C4-2B (cell line): ENCODE results near the gene ZFP62.
"Not testable (repeated sequence)": the region's sequence is repeated elsewhere in the genome, so short reads cannot be mapped to it uniquely, and the experiment has no call there.

Experiments used
- H3K27ac ChIP-seq: fragments of 450-650 bp; 2 replicates; pipeline ENCODE4 v1.5.1; 2017
- ZFX ChIP-seq: fragments of 450-650 bp; IDR thresholded peaks from 2 replicates; pipeline ENCODE4 v1.6.1; 2017
- TF ChIP-seq, protein P1 (sequence below): fragments of 450-650 bp; conservative IDR thresholded peaks from 2 replicates; pipeline ENCODE4 v1.5.1; 2017; ENCODE audit warnings: mild to moderate bottlenecking

The ZFP62 gene

DNA sequence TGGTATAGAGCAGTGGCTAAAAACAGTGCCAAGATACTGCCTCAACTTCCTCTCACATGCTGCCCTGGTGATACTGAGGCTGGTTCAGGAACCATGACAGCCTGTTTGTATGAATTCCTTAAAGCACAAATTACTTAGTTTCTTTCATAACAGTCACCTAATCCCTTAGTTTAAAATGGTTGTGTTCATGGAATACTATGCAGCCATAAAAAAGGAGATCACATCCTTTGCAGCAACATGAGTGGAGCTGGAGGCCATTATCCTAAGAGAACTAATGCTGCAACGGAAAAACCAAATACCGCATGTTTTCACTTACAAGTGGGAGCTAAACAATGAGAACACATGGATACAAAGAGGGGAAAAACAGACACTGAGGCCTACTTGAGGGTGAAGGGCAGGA, 21.8 kb downstream of the ZFP62 start:
- no peak overlapping the region for H3K27ac ChIP-seq
- no peak for TF ChIP-seq ZFX
- TF ChIP-seq, protein P1, sequence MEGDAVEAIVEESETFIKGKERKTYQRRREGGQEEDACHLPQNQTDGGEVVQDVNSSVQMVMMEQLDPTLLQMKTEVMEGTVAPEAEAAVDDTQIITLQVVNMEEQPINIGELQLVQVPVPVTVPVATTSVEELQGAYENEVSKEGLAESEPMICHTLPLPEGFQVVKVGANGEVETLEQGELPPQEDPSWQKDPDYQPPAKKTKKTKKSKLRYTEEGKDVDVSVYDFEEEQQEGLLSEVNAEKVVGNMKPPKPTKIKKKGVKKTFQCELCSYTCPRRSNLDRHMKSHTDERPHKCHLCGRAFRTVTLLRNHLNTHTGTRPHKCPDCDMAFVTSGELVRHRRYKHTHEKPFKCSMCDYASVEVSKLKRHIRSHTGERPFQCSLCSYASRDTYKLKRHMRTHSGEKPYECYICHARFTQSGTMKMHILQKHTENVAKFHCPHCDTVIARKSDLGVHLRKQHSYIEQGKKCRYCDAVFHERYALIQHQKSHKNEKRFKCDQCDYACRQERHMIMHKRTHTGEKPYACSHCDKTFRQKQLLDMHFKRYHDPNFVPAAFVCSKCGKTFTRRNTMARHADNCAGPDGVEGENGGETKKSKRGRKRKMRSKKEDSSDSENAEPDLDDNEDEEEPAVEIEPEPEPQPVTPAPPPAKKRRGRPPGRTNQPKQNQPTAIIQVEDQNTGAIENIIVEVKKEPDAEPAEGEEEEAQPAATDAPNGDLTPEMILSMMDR, result no peak

DNA sequence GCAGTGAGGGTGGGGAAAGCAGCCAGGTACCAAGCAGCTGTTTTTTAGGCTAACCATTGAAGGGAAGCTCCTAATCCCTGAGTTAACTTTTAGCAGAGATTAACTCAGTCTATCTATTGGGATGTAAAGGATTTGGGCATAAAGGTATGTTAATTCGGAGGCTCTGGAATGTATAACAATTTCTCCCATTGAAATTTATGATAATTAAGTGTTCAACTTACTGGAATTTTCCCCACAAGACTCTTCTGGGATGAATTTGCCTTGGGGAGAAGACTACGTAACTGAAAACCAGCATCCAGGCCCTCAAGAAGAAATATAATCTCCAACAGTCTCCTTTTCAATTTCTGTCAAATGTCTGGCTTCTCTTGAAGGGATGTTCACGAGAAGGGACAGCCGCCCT, 23.6 kb downstream of the ZFP62 start:
- no peak for TF ChIP-seq ZFX
- TF ChIP-seq, protein P1, result no peak
- no peak overlapping the region for H3K27ac ChIP-seq

DNA sequence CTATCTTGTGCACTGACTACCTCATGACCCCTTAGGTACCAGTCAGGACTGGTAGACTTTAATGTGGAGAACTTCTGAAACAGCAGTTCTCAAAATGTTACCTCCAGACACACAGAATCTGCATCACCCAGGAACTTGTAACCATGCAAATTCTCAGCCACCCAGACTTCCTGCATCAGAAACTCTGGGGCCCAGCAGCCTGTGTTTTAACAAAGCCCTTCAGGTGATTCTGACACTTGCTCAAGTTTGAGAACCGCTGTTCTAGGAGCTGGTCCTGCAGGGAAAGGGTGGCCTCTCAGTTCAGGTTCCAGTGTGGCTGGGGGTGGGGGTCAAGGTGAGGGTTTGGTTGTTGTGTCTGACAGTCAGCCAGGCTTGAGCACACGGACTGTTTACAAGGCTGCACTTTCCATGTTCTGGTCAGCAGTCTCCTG, 28.4 kb downstream of the ZFP62 start:
- TF ChIP-seq ZFX, result no peak
- TF ChIP-seq, protein P1, result no peak
- H3K27ac ChIP-seq, result no peak overlapping the region

DNA sequence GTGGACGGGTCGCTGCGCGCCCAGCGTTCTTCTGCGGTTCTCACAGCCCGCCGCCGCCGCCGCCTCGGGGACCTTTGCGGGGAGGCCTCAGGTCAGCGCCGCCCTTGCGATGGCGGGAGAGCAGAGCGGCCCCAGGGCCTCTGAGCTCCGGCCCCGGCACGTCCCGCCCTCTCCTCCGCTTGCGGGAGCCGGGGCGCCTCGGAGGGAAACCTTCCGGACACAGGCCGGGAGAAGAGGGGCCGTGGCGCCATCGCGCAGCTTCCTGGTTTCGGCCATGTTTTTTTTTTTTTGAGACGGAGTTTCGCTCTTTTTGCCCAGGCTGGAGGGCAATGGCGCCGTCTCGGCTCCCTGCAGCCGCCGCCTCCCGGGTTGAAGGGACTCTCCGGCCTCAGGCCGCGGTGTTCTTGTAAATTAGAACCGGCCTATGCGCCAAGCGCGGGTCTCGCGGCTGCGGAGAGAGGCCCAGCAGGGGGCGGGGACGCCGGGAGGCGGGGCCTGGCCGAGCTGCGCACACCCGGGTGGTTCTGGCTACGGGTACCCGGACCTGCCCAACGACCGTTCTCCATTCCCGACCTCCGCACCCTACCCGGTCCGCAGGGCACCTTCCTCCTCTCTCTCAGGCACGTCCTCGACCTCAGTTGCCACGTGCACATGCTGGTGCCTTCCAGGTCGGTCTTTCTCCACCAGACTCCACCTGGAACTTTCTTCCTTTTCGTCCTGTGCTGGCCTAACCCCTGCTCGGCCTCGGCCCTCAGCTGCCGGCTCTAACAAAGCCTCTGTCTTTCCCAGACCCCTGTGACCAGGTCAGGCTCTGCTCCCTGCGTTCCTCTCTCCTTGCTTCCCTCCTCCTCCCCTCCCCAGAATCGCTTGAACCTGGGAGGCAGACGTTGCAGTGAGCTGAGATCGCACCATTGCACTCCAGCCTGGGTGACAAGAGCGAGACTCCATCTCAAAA, 29.7 kb downstream of the ZFP62 start:
- peak overlapping the region; percentile 93 for H3K27ac ChIP-seq
- TF ChIP-seq, protein P1, result no peak
- TF ChIP-seq ZFX, result peak; percentile 83

DNA sequence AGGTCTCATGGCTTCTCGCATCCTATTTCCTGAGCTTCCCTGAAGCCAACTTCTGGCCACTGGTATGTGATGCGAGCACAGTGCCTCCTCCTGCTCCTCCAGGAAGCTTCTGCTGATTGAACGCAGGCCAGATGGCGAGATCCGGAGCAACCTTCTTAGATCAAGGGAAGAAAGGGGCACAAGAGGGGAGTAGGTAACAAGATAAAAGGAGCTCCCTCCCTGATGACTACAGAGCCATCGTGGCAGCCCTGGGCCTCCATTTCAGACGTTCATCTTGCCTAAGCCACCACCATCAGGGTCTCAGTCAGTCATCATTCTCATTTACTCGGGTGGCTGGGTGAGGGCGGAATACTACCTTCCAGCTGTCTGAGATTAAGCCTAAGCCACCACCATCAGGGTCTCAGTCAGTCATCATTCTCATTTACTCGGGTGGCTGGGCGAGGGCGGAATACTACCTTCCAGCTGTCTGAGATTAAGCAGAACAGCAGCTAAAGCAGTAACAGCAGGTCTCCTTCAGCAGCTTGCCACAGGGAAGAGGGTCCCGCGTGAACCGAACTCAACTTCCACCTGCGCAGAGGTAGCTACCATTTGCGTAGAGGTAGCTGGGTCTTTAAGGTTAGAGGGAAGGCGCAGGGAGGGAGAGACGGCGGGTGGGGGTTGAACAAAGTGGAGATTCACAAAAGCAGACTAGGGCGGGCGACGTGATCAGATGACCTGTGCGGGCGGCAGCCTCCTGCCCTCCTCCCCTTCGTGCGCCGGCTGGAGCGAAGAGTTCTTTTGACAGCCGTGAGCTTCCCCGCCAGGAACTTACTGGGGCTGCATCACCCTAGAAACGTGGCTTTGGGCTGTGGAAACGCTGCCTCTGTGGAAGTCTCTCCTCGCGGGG, 30.6 kb downstream of the ZFP62 start:
- peak overlapping the region; percentile 93 for H3K27ac ChIP-seq
- TF ChIP-seq, protein P1, result no peak
- TF ChIP-seq ZFX, result no peak

DNA sequence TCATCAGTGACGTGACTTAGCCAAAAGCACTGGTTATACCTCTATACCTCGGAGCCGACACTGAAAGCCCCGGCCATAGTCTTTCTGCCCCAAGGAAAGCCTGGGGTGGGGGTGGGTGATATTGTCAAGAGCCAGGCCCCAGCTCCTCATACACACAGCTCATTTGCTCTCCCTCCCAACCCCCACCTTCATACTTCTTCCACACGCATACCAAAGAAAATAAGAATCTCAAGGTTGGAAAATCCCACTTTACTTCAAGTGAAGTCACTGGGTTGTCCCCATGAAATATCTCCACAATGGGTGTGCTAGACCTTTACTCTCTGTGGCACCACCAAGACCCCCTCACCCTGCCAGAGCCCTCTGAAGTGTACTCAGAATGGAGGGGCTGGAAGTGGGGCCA, 31.4 kb downstream of the ZFP62 start:
- TF ChIP-seq ZFX, result no peak
- TF ChIP-seq, protein P1, result no peak
- H3K27ac ChIP-seq, result peak overlapping the region; percentile 93; the same call in 1 of the 2 replicates

DNA sequence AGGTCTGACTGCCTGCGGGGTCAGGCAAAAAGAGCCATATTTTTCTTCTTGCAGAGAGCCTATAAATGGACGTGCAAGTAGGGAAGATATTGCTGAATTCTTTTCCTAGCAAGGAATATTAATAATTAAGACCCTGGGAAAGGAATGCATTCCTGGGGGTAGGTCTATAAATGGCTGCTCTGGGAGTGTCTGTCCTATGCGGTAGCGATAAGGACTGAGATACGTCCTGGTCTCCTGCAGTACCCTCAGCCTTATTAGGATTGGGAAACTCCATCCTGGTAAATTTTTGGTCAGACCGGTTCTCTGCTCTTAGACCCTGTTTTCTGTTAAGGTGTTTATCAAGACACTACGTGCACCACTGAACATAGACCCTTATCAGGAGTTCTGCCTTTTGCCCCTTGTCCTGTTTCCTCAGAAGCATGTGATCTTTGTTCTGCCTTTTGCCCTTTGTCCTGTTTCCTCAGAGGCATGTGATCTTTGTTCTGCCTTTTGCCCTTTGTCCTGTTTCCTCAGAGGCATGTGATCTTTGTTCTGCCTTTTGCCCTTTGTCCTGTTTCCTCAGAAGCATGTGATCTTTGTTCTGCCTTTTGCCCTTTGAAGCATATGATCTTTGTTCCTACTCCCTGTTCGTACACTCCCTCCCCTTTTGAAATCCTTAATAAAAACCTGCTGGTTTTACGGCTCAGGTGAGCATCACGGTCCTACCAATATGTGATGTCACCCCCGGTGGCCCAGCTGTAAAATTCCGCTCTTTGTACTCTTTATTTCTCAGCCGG, 32.1 kb downstream of the ZFP62 start:
- not testable (repeated sequence) for H3K27ac ChIP-seq

DNA sequence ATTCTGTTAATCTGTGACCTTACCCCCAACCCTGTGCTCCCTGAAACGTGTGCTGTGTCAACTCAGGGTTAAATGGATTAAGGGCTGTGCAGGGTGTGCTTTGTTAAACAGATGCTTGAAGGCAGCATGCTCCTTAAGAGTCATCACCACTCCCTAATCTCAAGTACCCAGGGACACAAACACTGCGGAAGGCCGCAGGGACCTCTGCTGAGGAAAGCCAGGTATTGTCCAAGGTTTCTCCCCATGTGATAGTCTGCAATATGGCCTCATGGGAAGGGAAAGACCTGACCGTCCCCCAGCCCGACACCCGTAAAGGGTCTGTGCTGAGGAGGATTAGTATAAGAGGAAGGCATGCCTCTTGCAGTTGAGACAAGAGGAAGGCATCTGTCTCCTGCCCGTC, 33.7 kb downstream of the ZFP62 start:
- not testable (repeated sequence) for H3K27ac ChIP-seq
